ENCODE data around the gene NTM. TPM values are rescaled to one million over a fixed set of nuclear protein-coding genes. Genes with fewer than 3 reads are reported as not detected.

Gene NTM
- total and polyA plus RNA-seq, 2 donors from 2014 or later, result 0.92 to 10.3 TPM

GRCh38 chr11:131645237-131645636, 274.8 kb downstream of the NTM start:
- H3K9ac ChIP-seq (ENCODE audit: low read length in 3 of 3), result no peak overlapping the region
- DNase-seq (no peak), FAIRE-seq (no peak)
- H3K4me1 ChIP-seq (ENCODE audit: control insufficient read depth in 2 of 3, insufficient read depth in 2 of 3, low read depth in 1 of 3, low read length in 3 of 3), result no peaks in the 10 kb centered on the region
- H3K27ac ChIP-seq (ENCODE audit: low read depth in 2 of 2, low read length in 2 of 2), result no peak overlapping the region
- TF ChIP-seq CTCF (IDR thresholded peaks at IDR 0.05; ENCODE audit: borderline replicate concordance, extremely low read depth, insufficient read depth), result no peak
- no peaks in the 10 kb centered on the region for H3K36me3 ChIP-seq (ENCODE audit: control insufficient read depth in 2 of 3, insufficient read depth in 3 of 3, low read length in 3 of 3)
- intact Hi-C loops (cut with DNase I), result no loop called here
- H3K4me3 ChIP-seq (ENCODE audit: low read length in 3 of 3), result no peak overlapping the region
- peaks cover 0 to 4% (median 0%) of the 10 kb centered on the region in 3 donors for H3K9me3 ChIP-seq (ENCODE audit: control insufficient read depth in 2 of 3, insufficient read depth in 1 of 3, low read length in 3 of 3)
- H3K27me3 ChIP-seq (ENCODE audit: control insufficient read depth, insufficient read depth, low read length), result no peaks in the 10 kb centered on the region

GRCh38 chr11:131649856-131650255, 279.4 kb downstream of the NTM start:
- H3K4me1 ChIP-seq (ENCODE audit: control insufficient read depth in 2 of 3, insufficient read depth in 2 of 3, low read depth in 1 of 3, low read length in 3 of 3), result no peaks in the 10 kb centered on the region
- H3K4me3 ChIP-seq (ENCODE audit: low read length in 3 of 3), result no peak overlapping the region
- H3K27me3 ChIP-seq (ENCODE audit: control insufficient read depth, insufficient read depth, low read length), result no peaks in the 10 kb centered on the region
- intact Hi-C loops (cut with DNase I), result no loop called here
- peaks cover 0 to 4% (median 0%) of the 10 kb centered on the region in 3 donors for H3K9me3 ChIP-seq (ENCODE audit: control insufficient read depth in 2 of 3, insufficient read depth in 1 of 3, low read length in 3 of 3)
- H3K27ac ChIP-seq (ENCODE audit: low read depth in 2 of 2, low read length in 2 of 2), result no peak overlapping the region
- no peak for DNase-seq
- no peak for TF ChIP-seq CTCF (IDR thresholded peaks at IDR 0.05; ENCODE audit: borderline replicate concordance, extremely low read depth, insufficient read depth)
- no peaks in the 10 kb centered on the region for H3K36me3 ChIP-seq (ENCODE audit: control insufficient read depth in 2 of 3, insufficient read depth in 3 of 3, low read length in 3 of 3)
- no peak for FAIRE-seq
- no peak overlapping the region for H3K9ac ChIP-seq (ENCODE audit: low read length in 3 of 3)

- Histone ChIP-seq H3K36me3 (ENCODE audit: control insufficient read depth in 2 of 3, insufficient read depth in 3 of 3, low read length in 3 of 3) (no peaks in the 10 kb centered on the region), H3K4me3 (ENCODE audit: low read length in 3 of 3) (no peak overlapping the region), H3K4me1 (ENCODE audit: control insufficient read depth in 2 of 3, insufficient read depth in 2 of 3, low read depth in 1 of 3, low read length in 3 of 3) (no peaks in the 10 kb centered on the region), H3K27ac (ENCODE audit: low read depth in 2 of 2, low read length in 2 of 2) (no peak overlapping the region), H3K27me3 (ENCODE audit: control insufficient read depth, insufficient read depth, low read length) (no peaks in the 10 kb centered on the region), H3K9ac (ENCODE audit: low read length in 3 of 3) (no peak overlapping the region), H3K9me3 (ENCODE audit: control insufficient read depth in 2 of 3, insufficient read depth in 1 of 3, low read length in 3 of 3) (peaks cover 0 to 4% (median 0%) of the 10 kb centered on the region in 3 donors)
- FAIRE-seq (no peak), DNase-seq (no peak)
- intact Hi-C loops (cut with DNase I), result no loop called here
- TF ChIP-seq CTCF (IDR thresholded peaks at IDR 0.05; ENCODE audit: borderline replicate concordance, extremely low read depth, insufficient read depth), result no peak
Measured at GRCh38 chr11:131652231-131652630, 281.8 kb downstream of the NTM start.

DNA sequence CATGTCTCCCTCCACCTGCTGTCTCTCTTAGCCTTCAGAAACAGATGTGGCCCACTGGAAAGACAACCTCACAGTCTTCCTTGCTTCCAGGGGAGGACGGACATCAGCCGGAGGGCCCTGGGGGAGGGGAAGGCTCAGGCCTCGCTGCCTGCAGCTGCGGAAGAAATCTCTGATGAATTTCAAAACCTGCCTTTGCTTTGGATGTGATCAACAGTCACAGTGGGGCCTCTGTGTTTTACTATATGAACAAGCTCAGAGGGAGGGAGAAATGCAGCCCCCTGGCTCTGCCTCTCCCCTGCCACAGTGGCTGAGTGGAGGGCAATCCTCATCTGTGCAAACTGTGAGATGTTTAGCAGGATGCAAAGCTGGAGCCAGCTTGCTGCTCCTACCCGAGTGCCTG, 282.8 kb downstream of the NTM start:
- FAIRE-seq (no peak), DNase-seq (no peak)
- H3K27me3 ChIP-seq (ENCODE audit: control insufficient read depth, insufficient read depth, low read length), result no peaks in the 10 kb centered on the region
- no peaks in the 10 kb centered on the region for H3K4me1 ChIP-seq (ENCODE audit: control insufficient read depth in 2 of 3, insufficient read depth in 2 of 3, low read depth in 1 of 3, low read length in 3 of 3)
- no peaks in the 10 kb centered on the region for H3K9me3 ChIP-seq (ENCODE audit: control insufficient read depth in 2 of 3, insufficient read depth in 1 of 3, low read length in 3 of 3)
- no peaks in the 10 kb centered on the region for H3K36me3 ChIP-seq (ENCODE audit: control insufficient read depth in 2 of 3, insufficient read depth in 3 of 3, low read length in 3 of 3)
- intact Hi-C loops (cut with DNase I), result no loop called here
- H3K27ac ChIP-seq (ENCODE audit: low read depth in 2 of 2, low read length in 2 of 2), result no peak overlapping the region
- no peak overlapping the region for H3K4me3 ChIP-seq (ENCODE audit: low read length in 3 of 3)
- TF ChIP-seq CTCF (IDR thresholded peaks at IDR 0.05; ENCODE audit: borderline replicate concordance, extremely low read depth, insufficient read depth), result no peak
- H3K9ac ChIP-seq (ENCODE audit: low read length in 3 of 3), result no peak overlapping the region
